Natural killer cell (primary cell): Measurements from ENCODE around the gene DPP9. TPM values are rescaled to one million over a fixed set of nuclear protein-coding genes. Genes with fewer than 3 reads are reported as not detected.

Experiments
- ATAC-seq, 3 donors: fragments of 150-1000 bp in 2 of 3; fragments of 200-7000 bp in 1 of 3; cut with Tn5 transposase; 1 replicate in 1 of 3; 2 replicates in 2 of 3; pipeline ENCODE4 v1.10.0; 2021; ENCODE audit warnings: mild to moderate bottlenecking in 2 of 3, moderate library complexity in 2 of 3
- DNase-seq, 2 donors: peaks; one replicate each; pipeline versions ENCODE4 v3.0.0 to v3.0.0-alpha.2; 2013 to 2021; ENCODE audit warnings: mixed read lengths in 1 of 2
- H3K27ac ChIP-seq: one replicate; pipeline ENCODE4 v1.5.1; 2013; ENCODE audit warnings: mild to moderate bottlenecking, low read length
- H3K27me3 ChIP-seq: one replicate; pipeline ENCODE4 v1.6.1; 2013; ENCODE audit warnings: low read length; ENCODE audit not compliant: control insufficient read depth, insufficient read depth
- H3K36me3 ChIP-seq: one replicate; pipeline ENCODE4 v1.6.1; 2013; ENCODE audit warnings: low read length; ENCODE audit not compliant: control insufficient read depth, insufficient read depth
- H3K4me1 ChIP-seq: one replicate; pipeline ENCODE4 v1.6.1; 2013; ENCODE audit warnings: low read length; ENCODE audit not compliant: control insufficient read depth, insufficient read depth
- H3K4me3 ChIP-seq: one replicate; pipeline ENCODE4 v1.5.1; 2013; ENCODE audit warnings: low read length
- H3K9me3 ChIP-seq: one replicate; pipeline ENCODE4 v1.6.1; 2013; ENCODE audit warnings: low read length; ENCODE audit not compliant: control insufficient read depth, insufficient read depth
- H3K27ac Mint-ChIP-seq, 2 donors: one replicate each; pipeline ENCODE4 v1.8.0; 2022; ENCODE audit warnings: mild to moderate bottlenecking in 2 of 2, mixed read lengths in 2 of 2, moderate library complexity in 1 of 2
- H3K27me3 Mint-ChIP-seq, 2 donors: one replicate each; pipeline ENCODE4 v1.8.0; 2022; ENCODE audit warnings: low read depth in 2 of 2, mixed read lengths in 2 of 2
- H3K36me3 Mint-ChIP-seq: one replicate; pipeline ENCODE4 v1.8.0; 2022; ENCODE audit warnings: mixed read lengths
- H3K4me1 Mint-ChIP-seq, 2 donors: one replicate each; pipeline ENCODE4 v1.8.0; 2022; ENCODE audit warnings: mixed read lengths in 2 of 2
- H3K4me3 Mint-ChIP-seq: one replicate; pipeline ENCODE4 v1.8.0; 2022; ENCODE audit warnings: mild to moderate bottlenecking, moderate library complexity, mixed read lengths
- H3K9me3 Mint-ChIP-seq, 2 donors: one replicate each; pipeline ENCODE4 v1.8.0; 2022; ENCODE audit warnings: mixed read lengths in 2 of 2
- CTCF ChIP-seq: fragments of 200-600 bp; IDR thresholded peaks from one replicate; pipeline ENCODE4 v1.8.0; 2022; ENCODE audit warnings: antibody characterized with exemption
- WGBS: methylation state at CpG from one replicate; pipeline ENCODE4 v1.1.7; 2013; ENCODE audit warnings: missing lambda C conversion rate; ENCODE audit not compliant: insufficient coverage; 5-methylcytosine and 5-hydroxymethylcytosine counted together
- intact Hi-C: fragments of 100-400 bp; cut with micrococcal nuclease; formaldehyde crosslinking; loops from one replicate; pipeline ENCODE4 v1.14.2; 2022
- total RNA-seq, 4 donors: library from RNA; stranded (reverse); fragments of 120-200 nt in 1 of 4; gene quantifications; one replicate each; pipeline versions ENCODE4 v1.2.3 to v1.2.4, GENCODE V29; 2013 to 2022

Gene DPP9
- total RNA-seq, 3 donors from 2014 or later (not counting 1 experiment from before 2014, with no cell fraction given) = 133 to 183 (median 165) TPM

- H3K27me3 Mint-ChIP-seq = no peaks in the 10 kb centered on the region
- intact Hi-C loops = no loop called here
- Histone ChIP-seq H3K27me3 (peaks cover 2% of the 10 kb centered on the region), H3K4me3 (no peak overlapping the region), H3K36me3 (no peaks in the 10 kb centered on the region), H3K27ac (no peak overlapping the region), H3K4me1 (peaks cover 14% of the 10 kb centered on the region), H3K9me3 (no peaks in the 10 kb centered on the region)
- no peak for ATAC-seq
- DNase-seq = no peak
- no peak overlapping the region for H3K4me3 Mint-ChIP-seq
- H3K9me3 Mint-ChIP-seq = no peaks in the 10 kb centered on the region
- no peak overlapping the region for H3K27ac Mint-ChIP-seq
- 86% methylated on average over 5 of the region's 7 CpGs for WGBS
- no peaks in the 10 kb centered on the region for H3K36me3 Mint-ChIP-seq
- peaks cover 0 to 4% of the 10 kb centered on the region in 2 donors for H3K4me1 Mint-ChIP-seq
- no peak for TF ChIP-seq CTCF
Observed at GRCh38 chr19:4755459-4755858, 31.8 kb upstream of the DPP9 start.

GRCh38 chr19:4754248-4754647, 30.6 kb upstream of the DPP9 start:
- no peak for DNase-seq
- no peak for TF ChIP-seq CTCF
- H3K9me3 Mint-ChIP-seq = no peaks in the 10 kb centered on the region
- H3K9me3 ChIP-seq = no peaks in the 10 kb centered on the region
- no peaks in the 10 kb centered on the region for H3K27me3 ChIP-seq
- no peak overlapping the region for H3K27ac ChIP-seq
- H3K36me3 Mint-ChIP-seq = no peaks in the 10 kb centered on the region
- no peak for ATAC-seq
- no peak overlapping the region for H3K4me3 ChIP-seq
- no peak overlapping the region for H3K4me3 Mint-ChIP-seq
- no peaks in the 10 kb centered on the region for H3K36me3 ChIP-seq
- intact Hi-C loops = no loop called here
- H3K27ac Mint-ChIP-seq = no peak overlapping the region
- no peaks in the 10 kb centered on the region for H3K4me1 Mint-ChIP-seq
- WGBS = 52% methylated on average over 3 of the region's 6 CpGs
- peaks cover 2% of the 10 kb centered on the region for H3K4me1 ChIP-seq
- peaks cover 0 to 4% of the 10 kb centered on the region in 2 donors for H3K27me3 Mint-ChIP-seq

- Mint-ChIP-seq H3K27ac (no peak overlapping the region), H3K4me3 (no peak overlapping the region)
Observed at GRCh38 chr19:4749870-4750590, 26.4 kb upstream of the DPP9 start.

More at GRCh38 chr19:4749870-4750590, 26.4 kb upstream of the DPP9 start:
- H3K9me3 ChIP-seq = no peaks in the 10 kb centered on the region
- H3K27ac ChIP-seq = no peak overlapping the region
- H3K36me3 ChIP-seq = no peaks in the 10 kb centered on the region
- H3K4me3 ChIP-seq = no peak overlapping the region
- H3K36me3 Mint-ChIP-seq = no peaks in the 10 kb centered on the region
- intact Hi-C loops = no loop called here
- H3K4me1 ChIP-seq = no peaks in the 10 kb centered on the region
- peaks cover 2% of the 10 kb centered on the region for H3K27me3 ChIP-seq
- WGBS = 78% methylated on average over 17 of the region's 18 CpGs
- no peak for DNase-seq
- no peaks in the 10 kb centered on the region for H3K4me1 Mint-ChIP-seq
- peaks cover 8 to 17% of the 10 kb centered on the region in 2 donors for H3K27me3 Mint-ChIP-seq
- no peak for TF ChIP-seq CTCF
- no peaks in the 10 kb centered on the region for H3K9me3 Mint-ChIP-seq
- ATAC-seq = no peak
